EL (cell line): ENCODE results near the gene MRPS22.
A peak's percentile ranks its signal among the peaks of the same experiment; 100 is the strongest.
"Not testable (repeated sequence)": the region's sequence is repeated elsewhere in the genome, so short reads cannot be mapped to it uniquely, and the experiment has no call there.

Experiments
- DNase-seq: peaks from one replicate; pipeline ENCODE4 v3.0.0-alpha.2; 2016

MRPS22 gene

GRCh38 chr3:139339219-139339906 lies 4.5 kb upstream of the MRPS22 start:
- DNase-seq = peak; percentile 53

- no peak for DNase-seq
Observed at GRCh38 chr3:139340784-139341183, 3.0 kb upstream of the MRPS22 start.

GRCh38 chr3:139342054-139342453 lies 1.8 kb upstream of the MRPS22 start:
- DNase-seq = no peak

- DNase-seq = no peak
Observed at GRCh38 chr3:139346771-139347170, 3.0 kb downstream of the MRPS22 start.

GRCh38 chr3:139353920-139354556 lies 10.2 kb downstream of the MRPS22 start:
- DNase-seq = peak; percentile 49

GRCh38 chr3:139354661-139355060 lies 10.8 kb downstream of the MRPS22 start:
- DNase-seq = no peak

GRCh38 chr3:139355476-139355875 lies 11.7 kb downstream of the MRPS22 start:
- DNase-seq = no peak

GRCh38 chr3:139355891-139356290 lies 12.1 kb downstream of the MRPS22 start:
- no peak for DNase-seq

GRCh38 chr3:139357899-139358298 lies 14.1 kb downstream of the MRPS22 start:
- DNase-seq = no peak

- DNase-seq = no peak
Observed at GRCh38 chr3:139358841-139359562, 15.2 kb downstream of the MRPS22 start.

GRCh38 chr3:139361276-139361675 lies 17.5 kb downstream of the MRPS22 start:
- DNase-seq = no peak

- DNase-seq = no peak
Observed at GRCh38 chr3:139364549-139364948, 20.7 kb downstream of the MRPS22 start.

GRCh38 chr3:139374099-139374498 lies 30.3 kb downstream of the MRPS22 start:
- DNase-seq = no peak

- DNase-seq = no peak
Observed at GRCh38 chr3:139377378-139377777, 33.6 kb downstream of the MRPS22 start.

- DNase-seq = no peak
Observed at GRCh38 chr3:139378587-139379241, 34.9 kb downstream of the MRPS22 start.

GRCh38 chr3:139380575-139380974 lies 36.8 kb downstream of the MRPS22 start:
- no peak for DNase-seq

- DNase-seq = not testable (repeated sequence)
Observed at GRCh38 chr3:139382291-139382690, 38.5 kb downstream of the MRPS22 start.

GRCh38 chr3:139388077-139388476 lies 44.3 kb downstream of the MRPS22 start:
- DNase-seq = no peak

- DNase-seq = peak; percentile 5
Observed at GRCh38 chr3:139388821-139389551, 45.2 kb downstream of the MRPS22 start.

GRCh38 chr3:139389552-139390368 lies 45.9 kb downstream of the MRPS22 start, which contains the start of gene COPB2:
COPB2 (minus strand) TSS chr3:139389647; CDS start chr3:139389550, 97 bp downstream.
- DNase-seq = peak; percentile 99

- DNase-seq = no peak
Observed at GRCh38 chr3:139394116-139394515, 50.3 kb downstream of the MRPS22 start.

- DNase-seq = no peak
Observed at GRCh38 chr3:139396707-139397106, 52.9 kb downstream of the MRPS22 start.
